Endometrium (tissue), 2 donors: ENCODE data around the gene PCDHA2.
"Not testable (repeated sequence)": the region's sequence is repeated elsewhere in the genome, so short reads cannot be mapped to it uniquely, and the experiment has no call there.

Experiments used
- FAIRE-seq: peaks from 2 replicates; lab custom pipeline; 2012; peaks lifted over from hg19 to GRCh38; lab: Jason Lieb, UNC
- donor health status: control.
- donor health status: control.

The PCDHA2 gene

GRCh38 chr5:140794595-140795258, at the start of gene PCDHA2:
Gene PCDHA2, plus strand, starts transcription at chr5:140794852.
- FAIRE-seq, result no peak

- FAIRE-seq, result no peak
These were observed 41.1 kb upstream of the PCDHA2 start for GRCh38 chr5:140753561-140753960.

GRCh38 chr5:140764177-140764973, 30.3 kb upstream of the PCDHA2 start:
- FAIRE-seq, result no peak

- no peak for FAIRE-seq
These were observed 27.2 kb upstream of the PCDHA2 start for GRCh38 chr5:140767444-140767843.

- FAIRE-seq, result no peak
These were observed 14.1 kb upstream of the PCDHA2 start for GRCh38 chr5:140780512-140780911.

GRCh38 chr5:140785905-140786686, 8.6 kb upstream of the PCDHA2 start, which contains the start of gene PCDHA1:
Gene PCDHA1, plus strand, starts transcription at chr5:140786140.
- no peak for FAIRE-seq

GRCh38 chr5:140787422-140787821, 7.2 kb upstream of the PCDHA2 start:
- FAIRE-seq, result not testable (repeated sequence)

- not testable (repeated sequence) for FAIRE-seq
These were observed 6.7 kb upstream of the PCDHA2 start for GRCh38 chr5:140787849-140788504.

GRCh38 chr5:140791089-140791488, 3.6 kb upstream of the PCDHA2 start:
- no peak for FAIRE-seq

GRCh38 chr5:140795259-140795641, 598 bp downstream of the PCDHA2 start:
- no peak for FAIRE-seq

GRCh38 chr5:140796072-140796717, 1.5 kb downstream of the PCDHA2 start:
- not testable (repeated sequence) for FAIRE-seq

GRCh38 chr5:140796718-140797095, 2.1 kb downstream of the PCDHA2 start:
- FAIRE-seq, result no peak

- FAIRE-seq, result no peak
These were observed 6.3 kb downstream of the PCDHA2 start, which contains the start of gene PCDHA3 for GRCh38 chr5:140800816-140801493. Gene PCDHA3, plus strand, starts transcription at chr5:140801057.

- FAIRE-seq, result no peak
These were observed 6.8 kb downstream of the PCDHA2 start for GRCh38 chr5:140801494-140801841.

- not testable (repeated sequence) for FAIRE-seq
These were observed 7.7 kb downstream of the PCDHA2 start for GRCh38 chr5:140802381-140802780.

GRCh38 chr5:140802781-140803271, 8.2 kb downstream of the PCDHA2 start:
- no peak for FAIRE-seq

- FAIRE-seq, result no peak
These were observed 12.5 kb downstream of the PCDHA2 start, which contains the start of gene PCDHA4 for GRCh38 chr5:140806834-140807775. Gene PCDHA4, plus strand, starts transcription at chr5:140807068.

GRCh38 chr5:140808241-140808888, 13.7 kb downstream of the PCDHA2 start:
- FAIRE-seq, result not testable (repeated sequence)

- FAIRE-seq, result no peak
These were observed 14.2 kb downstream of the PCDHA2 start for GRCh38 chr5:140808889-140809291.
